Measurements from ENCODE around the gene HOXB4.

HOXB4 gene

GRCh38 chr17:48569674-48570324 is 8.4 kb downstream of the HOXB4 start:
- DNase-seq: no peak

GRCh38 chr17:48569240-48569582 is 8.9 kb downstream of the HOXB4 start:
- DNase-seq: no peak

DNA sequence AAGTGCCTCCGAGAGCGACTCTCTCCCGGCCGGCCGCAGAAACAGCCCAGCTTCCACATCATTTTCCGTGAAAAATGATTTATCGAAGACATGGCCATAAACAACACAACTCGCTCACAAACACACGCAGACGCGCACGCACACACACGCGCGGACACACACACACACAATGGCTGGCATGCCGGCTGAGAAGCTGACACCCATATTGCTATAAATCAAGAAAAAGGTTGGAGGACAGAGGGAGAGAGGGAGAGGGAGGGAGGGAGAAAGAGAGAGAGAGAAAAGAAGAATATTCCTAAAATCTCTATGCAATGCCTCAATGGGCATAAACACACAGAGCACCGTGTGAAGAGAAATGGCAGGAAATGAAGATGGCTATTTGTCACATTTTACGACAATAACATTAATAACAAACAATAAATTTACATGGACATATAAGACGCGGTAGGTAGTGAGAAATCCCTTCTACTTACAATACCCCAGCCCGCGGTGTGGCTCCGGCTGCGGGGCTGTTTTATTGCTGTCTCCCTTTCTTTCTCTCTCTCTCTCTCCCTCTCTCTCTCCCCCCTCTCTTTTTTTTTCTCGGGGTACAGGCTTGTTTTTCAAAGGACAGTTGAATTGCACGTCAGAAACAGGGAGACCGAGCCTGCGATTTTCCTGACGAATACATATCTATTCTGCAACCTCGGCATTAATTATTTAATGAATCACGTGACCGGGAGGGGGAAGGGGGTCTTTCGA is 9.5 kb downstream of the HOXB4 start:
- DNase-seq: peak; percentile 58

DNA sequence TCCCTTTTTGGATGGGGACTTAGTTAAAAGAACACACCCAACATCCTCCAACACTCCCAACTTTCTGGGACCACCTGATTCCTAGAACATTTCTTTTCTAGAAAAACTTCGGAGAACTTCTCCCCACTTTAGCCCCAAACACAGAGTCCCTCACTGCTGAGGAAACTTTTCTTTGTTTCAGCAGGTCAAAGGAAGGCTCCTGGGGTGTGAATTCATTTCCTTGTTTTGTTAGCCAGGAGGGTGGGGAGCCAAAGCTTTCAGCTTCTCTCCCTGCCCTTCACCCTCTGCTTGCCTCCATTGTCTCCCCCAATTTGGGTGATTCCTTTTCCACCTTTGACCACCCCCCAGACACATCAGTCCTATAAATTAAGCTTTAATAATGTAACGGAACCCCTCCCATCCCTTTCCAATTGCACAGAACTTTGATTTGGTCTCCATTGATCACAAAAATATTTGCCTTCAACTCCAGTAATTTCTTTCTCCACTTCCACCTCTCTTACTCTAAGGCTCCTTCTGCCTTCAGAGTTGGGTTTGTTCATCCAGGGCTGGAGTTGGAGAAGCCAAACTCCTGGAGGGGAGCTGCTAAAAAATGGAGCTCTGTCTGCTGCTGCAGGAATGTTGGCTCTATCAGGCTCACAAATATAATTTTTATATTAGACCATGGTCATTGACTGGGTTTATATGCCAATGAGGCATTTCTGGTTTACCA is 10.3 kb downstream of the HOXB4 start:
- no peak for DNase-seq

DNA sequence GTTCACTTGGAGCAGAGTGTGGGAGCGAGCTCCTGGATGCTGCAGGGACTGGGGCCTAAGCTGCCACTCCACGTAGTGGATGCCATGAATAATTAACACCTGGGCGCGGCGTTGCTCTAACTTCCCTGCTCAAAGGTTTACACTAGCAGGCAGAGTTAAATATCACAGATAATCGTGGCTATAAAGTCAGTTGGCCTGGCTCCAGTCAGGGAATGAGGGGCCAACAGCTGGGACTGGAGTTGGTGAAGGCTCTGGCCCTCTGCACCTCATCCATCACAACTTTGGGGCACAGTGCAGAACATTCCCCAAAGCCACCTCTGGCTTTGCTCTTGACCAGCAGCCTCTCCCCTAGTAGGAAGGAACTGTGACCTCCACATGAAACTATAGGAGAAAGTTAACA is 10.9 kb downstream of the HOXB4 start:
- DNase-seq: no peak

GRCh38 chr17:48566717-48567116 is 11.4 kb downstream of the HOXB4 start:
- DNase-seq: no peak

DNA sequence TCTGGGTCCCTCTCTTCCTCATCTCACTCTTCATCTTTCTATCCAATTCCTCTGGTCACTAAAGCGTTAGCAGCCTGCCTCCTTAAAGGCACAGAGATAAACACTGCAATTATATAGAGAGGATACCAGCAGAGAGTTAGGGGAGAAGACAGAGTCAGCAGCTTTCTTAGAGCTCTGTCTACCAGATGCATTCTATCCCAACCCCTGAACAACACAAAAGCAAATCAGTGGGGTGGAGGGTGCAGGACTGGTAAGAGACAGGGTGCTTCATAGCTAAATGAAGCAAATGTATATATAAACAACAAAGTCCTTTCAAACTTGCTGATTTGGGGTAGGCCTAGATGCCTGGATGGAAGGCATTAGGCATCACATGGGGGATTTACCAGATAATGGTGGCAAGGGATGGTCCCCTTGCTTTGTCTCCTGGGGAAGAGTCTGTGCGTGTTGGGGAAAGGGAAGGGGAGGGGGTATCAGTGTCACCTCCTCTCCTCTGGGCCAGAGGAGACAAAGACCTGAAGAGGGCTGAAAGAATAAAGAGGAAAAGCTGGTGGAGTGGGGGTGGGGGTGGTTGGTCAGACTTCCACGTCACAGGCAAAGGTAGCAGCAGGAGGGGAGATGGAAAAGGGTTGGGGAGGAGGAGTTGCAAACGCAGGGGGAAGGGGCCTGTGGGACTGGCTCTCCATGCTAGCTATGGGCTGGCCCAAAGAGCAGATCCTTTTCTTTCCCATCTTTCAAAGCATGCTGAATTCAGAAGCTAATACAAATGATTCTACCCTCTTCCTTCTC is 12.0 kb downstream of the HOXB4 start:
- no peak for DNase-seq

GRCh38 chr17:48565022-48565554 is 13.1 kb downstream of the HOXB4 start:
- DNase-seq: no peak

GRCh38 chr17:48564188-48565021 is 13.7 kb downstream of the HOXB4 start:
- DNase-seq: no peak

- no peak for DNase-seq
These were observed 14.3 kb downstream of the HOXB4 start for GRCh38 chr17:48563867-48564187.

DNA sequence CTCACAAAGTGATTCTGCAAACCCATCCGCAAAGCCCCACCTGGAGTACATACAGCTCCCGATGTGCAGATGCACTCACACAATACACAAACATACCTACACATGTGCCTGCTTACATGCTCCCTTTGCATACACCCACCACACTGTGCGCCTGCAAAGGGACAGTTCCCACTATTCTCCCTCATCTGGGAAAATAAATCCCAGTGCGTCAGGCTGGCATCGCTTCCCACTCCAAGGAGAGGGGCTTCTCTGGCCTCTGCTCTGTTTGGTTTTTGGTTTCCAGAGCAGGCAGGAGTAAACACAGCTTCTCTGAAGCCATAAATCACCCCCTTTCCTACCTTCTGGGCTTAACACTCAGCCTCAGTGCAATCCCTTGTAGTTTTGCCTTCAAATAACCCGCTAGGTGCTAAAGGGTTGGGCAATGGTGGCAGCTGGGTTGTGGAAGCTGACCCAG is 14.7 kb downstream of the HOXB4 start:
- no peak for DNase-seq

DNA sequence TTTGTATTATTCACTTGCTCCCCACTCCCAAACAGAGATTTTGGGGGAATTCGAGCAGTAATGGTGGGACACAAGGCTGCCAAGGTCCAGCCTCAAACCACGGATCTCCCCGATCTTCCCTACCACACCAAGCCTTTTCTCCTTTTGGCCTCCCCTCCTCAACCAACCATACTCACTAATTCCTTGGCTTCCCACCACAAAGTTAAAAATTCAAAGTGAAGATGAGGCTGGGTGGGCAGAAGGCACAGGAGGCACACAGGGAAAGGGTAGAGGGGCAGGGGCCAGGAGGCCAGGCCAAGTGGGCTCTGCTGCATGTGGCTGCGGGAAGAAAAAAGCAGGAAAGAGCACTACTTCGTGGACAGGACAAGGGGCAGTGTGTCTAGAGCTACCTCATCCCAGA is 15.2 kb downstream of the HOXB4 start:
- DNase-seq: no peak

DNA sequence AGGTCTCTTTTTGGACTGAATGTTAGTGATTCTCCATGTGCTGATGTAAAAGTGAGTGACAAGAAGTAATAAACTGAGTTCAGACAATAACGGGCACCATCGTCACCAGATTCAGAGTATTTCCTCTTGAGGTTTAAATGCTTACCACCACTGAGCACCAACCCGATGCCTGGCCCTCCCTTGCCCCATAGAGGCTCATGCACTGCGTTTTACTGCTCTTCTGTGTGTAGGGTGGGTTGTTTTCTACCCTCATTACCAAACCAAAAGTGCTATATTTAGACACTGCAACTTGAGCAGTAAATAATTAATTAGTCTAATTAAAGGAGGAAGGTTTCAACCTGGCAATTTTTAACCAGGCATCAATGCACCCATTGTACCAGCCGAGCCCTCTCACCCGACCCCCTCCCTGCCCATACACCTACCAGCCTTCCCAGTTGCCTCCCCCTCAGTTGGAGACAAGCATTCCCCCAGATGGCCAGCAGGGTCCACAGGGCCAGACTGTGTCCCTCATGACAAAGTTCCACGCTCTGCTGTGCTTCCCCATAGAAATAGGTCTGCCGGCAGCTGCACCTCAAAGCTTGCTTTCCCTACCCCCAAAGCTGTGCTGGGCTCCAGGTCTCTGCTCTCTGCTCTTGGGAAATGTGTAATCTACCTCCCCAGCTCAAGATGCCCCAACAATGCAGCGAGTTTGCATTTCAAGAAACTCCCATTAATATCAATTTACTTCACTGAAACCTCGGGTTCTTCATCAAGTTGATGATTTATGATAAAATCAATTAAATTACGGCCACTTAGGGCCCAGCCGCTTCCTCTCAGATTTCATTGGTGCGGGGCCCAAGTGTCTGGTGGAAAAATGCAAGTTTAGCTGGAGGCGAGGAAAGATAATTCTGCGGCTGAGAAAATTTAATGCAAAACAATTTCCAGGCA is 16.0 kb downstream of the HOXB4 start:
- no peak for DNase-seq

GRCh38 chr17:48559840-48560817 is 18.0 kb downstream of the HOXB4 start:
- no peak for DNase-seq

DNA sequence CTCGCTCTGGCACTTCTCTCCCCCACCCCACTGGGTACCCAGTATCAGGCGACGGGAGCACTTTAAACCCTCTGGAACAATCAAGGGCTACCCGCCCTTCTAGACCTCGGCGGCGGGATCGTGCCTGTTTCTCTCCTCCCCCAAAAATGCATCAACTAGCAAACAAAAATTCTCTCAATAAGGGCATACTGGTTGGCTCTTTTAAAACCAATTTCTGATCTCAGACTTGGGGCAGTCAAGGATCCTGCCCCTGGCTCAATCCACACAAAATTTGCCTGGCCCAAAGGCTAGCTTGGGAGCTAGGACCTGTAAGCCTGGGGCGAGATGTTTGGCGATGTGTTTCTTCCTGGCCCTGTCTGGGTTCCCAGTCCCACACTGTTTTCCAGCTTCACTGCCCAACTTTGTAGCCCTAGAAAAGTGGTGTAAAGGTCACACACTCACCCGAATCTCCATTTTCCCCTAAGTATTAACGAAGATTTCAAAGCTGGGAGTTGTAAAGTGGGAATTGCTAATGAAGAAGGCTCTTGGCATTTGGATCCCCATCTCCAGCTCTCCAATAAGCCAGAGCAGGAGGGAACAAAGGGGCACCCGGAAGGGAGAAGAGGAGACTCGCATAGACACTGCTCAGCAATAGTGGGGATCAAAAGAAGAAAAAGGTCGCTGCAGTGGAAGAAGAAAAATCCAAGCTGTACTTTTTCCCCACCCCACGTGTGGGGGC is 18.9 kb downstream of the HOXB4 start:
- DNase-seq: no peak

- DNase-seq: no peak
These were observed 19.4 kb downstream of the HOXB4 start for GRCh38 chr17:48558831-48559121.

DNA sequence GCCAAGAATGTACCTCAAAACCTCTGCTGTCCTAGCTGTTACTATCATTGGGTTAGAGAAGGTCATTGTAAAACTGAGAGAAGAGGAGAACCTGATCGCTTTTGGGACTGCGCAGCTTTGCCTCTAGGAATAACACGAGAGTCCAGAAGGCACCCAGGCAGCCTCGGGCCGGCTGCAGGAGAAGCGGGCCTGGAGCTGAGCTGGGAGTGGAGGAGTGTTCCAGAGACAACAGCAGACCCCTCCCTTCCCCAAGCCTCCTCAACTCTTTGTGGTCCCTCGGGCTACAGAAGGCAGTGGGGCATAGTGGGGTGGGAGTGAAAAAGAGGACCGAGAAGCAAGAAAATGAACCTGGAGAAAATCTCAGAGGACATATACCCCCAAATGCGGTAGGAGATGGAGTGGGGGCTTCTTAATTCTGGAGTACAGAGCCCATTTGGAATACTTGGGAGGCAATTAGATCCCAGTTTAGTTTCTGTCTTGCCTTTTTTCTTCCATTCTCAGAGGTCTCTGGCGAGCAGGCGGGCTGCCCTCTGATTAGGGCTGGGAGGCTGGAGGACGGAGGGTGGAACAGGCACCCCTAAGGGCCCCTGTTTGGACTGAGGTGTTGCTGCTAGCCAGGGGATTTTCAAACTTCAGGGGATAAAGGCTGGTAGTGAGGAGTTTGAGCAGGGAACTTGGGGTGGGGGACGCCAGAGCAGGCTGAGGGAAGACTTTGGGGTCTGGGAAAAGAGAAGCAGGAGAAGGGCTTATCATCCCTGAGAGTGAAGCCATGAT is 19.9 kb downstream of the HOXB4 start:
- no peak for DNase-seq

- no peak for DNase-seq
These were observed 21.4 kb downstream of the HOXB4 start for GRCh38 chr17:48556576-48557401.
